HepG2 (cell line): Measurements from ENCODE around the gene FN1. TPM values are rescaled to one million over a fixed set of nuclear protein-coding genes. Genes with fewer than 3 reads are reported as not detected.

Experiments
- HMGXB3 ChIP-seq: sonication (generic); formaldehyde crosslinking; IDR thresholded peaks from 2 replicates; pipeline ENCODE4 v1.4.0; 2020; ENCODE audit warnings: missing genetic modification reagents, borderline replicate concordance
- MED13 ChIP-seq: sonication (generic); formaldehyde crosslinking; IDR thresholded peaks from 2 replicates; pipeline ENCODE4 v1.5.0; 2020; ENCODE audit warnings: missing genetic modification reagents
- MED8 ChIP-seq: sonication (generic); formaldehyde crosslinking; IDR thresholded peaks from 2 replicates; pipeline ENCODE4 v1.8.1; 2023; ENCODE audit warnings: mild to moderate bottlenecking, missing genetic modification reagents; ENCODE audit not compliant: insufficient replicate concordance
- POLR2A ChIP-seq, 2 experiments: IDR thresholded peaks; 2 replicates each; pipeline ENCODE4 v1.6.1; 2011; ENCODE audit warnings: low read depth in 2 of 2, low read length in 2 of 2, mild to moderate bottlenecking in 1 of 2, moderate library complexity in 1 of 2; ENCODE audit not compliant: insufficient read depth in 1 of 2
- RBM22 ChIP-seq: fragments of 200-400 bp; formaldehyde crosslinking; optimal IDR thresholded peaks from 2 replicates; pipeline ENCODE3; 2017; ENCODE audit warnings: mild to moderate bottlenecking, low read length, moderate library complexity
- SMYD3 ChIP-seq: sonication (generic); formaldehyde crosslinking; IDR thresholded peaks from 2 replicates; pipeline ENCODE4 v1.8.1; 2023; ENCODE audit warnings: mild to moderate bottlenecking, missing genetic modification reagents
- ZBTB34 ChIP-seq: sonication (generic); formaldehyde crosslinking; IDR thresholded peaks from 2 replicates; pipeline ENCODE4 v1.8.0; 2022; ENCODE audit warnings: mild to moderate bottlenecking, missing genetic modification reagents
- ZNF646 ChIP-seq: sonication (generic); formaldehyde crosslinking; IDR thresholded peaks from 2 replicates; pipeline ENCODE4 v1.9.0; 2021; ENCODE audit warnings: mild to moderate bottlenecking, missing genetic modification reagents
- polyA plus RNA-seq, 8 experiments: library from polyadenylated mRNA; depleted of rRNA in 3 of 8; stranded (reverse) in 7 of 8; unstranded in 1 of 8; fragments of >200 nt; fragmentation: Illumina TruSeq in 4 of 8; extraction: Trizol in 4 of 8; gene quantifications; 2 replicates each; pipeline versions ENCODE4 v1.2.1 to v1.2.3, GENCODE V29; 2011 to 2016; ENCODE audit warnings: low read depth in 4 of 8, missing spikeins in 1 of 8, mixed read lengths in 1 of 8; ENCODE audit not compliant: insufficient read depth in 1 of 8
- total RNA-seq, 5 experiments: library from RNA; depleted of rRNA; stranded (reverse); fragments of >200 nt; fragmentation: Illumina TruSeq; extraction: Trizol; gene quantifications; 2 replicates each; pipeline ENCODE4 v1.2.3, GENCODE V29; 2016; ENCODE audit warnings: low read depth in 1 of 5
- TF ChIP-seq, protein P1 (sequence below): sonication (generic); formaldehyde crosslinking; IDR thresholded peaks from 2 replicates; pipeline ENCODE4 v1.5.1; 2020; ENCODE audit warnings: mild to moderate bottlenecking, missing genetic modification reagents, borderline replicate concordance
- TF ChIP-seq, protein P2 (sequence below): sonication (generic); formaldehyde crosslinking; IDR thresholded peaks from 2 replicates; pipeline ENCODE4 v1.8.1; 2023; ENCODE audit warnings: mild to moderate bottlenecking, missing genetic modification reagents, borderline replicate concordance

Gene FN1
- total and polyA plus RNA-seq, 2 of the 13 experiments (the other 11 are each of a cell fraction or from before 2014, with no cell fraction given): 1,847 to 6,471 TPM

- peak; percentile 80; the same call in 1 of the 2 replicates for TF ChIP-seq ZNF646
- TF ChIP-seq SMYD3: peak; percentile 75
- 0 out of 2 replicates have a peak, but pooled peaks have one; percentile 20 for TF ChIP-seq ZBTB34
- TF ChIP-seq POLR2A (IDR thresholded peaks at IDR 0.05; ENCODE audit: insufficient read depth in 1 of 2, low read depth in 2 of 2, low read length in 2 of 2): peak in 1 of 2 experiments; percentile 38; a peak in 1 of 4 replicates
- no peak for TF ChIP-seq HMGXB3 (CRISPR knock-in tag)
- TF ChIP-seq, protein P1, sequence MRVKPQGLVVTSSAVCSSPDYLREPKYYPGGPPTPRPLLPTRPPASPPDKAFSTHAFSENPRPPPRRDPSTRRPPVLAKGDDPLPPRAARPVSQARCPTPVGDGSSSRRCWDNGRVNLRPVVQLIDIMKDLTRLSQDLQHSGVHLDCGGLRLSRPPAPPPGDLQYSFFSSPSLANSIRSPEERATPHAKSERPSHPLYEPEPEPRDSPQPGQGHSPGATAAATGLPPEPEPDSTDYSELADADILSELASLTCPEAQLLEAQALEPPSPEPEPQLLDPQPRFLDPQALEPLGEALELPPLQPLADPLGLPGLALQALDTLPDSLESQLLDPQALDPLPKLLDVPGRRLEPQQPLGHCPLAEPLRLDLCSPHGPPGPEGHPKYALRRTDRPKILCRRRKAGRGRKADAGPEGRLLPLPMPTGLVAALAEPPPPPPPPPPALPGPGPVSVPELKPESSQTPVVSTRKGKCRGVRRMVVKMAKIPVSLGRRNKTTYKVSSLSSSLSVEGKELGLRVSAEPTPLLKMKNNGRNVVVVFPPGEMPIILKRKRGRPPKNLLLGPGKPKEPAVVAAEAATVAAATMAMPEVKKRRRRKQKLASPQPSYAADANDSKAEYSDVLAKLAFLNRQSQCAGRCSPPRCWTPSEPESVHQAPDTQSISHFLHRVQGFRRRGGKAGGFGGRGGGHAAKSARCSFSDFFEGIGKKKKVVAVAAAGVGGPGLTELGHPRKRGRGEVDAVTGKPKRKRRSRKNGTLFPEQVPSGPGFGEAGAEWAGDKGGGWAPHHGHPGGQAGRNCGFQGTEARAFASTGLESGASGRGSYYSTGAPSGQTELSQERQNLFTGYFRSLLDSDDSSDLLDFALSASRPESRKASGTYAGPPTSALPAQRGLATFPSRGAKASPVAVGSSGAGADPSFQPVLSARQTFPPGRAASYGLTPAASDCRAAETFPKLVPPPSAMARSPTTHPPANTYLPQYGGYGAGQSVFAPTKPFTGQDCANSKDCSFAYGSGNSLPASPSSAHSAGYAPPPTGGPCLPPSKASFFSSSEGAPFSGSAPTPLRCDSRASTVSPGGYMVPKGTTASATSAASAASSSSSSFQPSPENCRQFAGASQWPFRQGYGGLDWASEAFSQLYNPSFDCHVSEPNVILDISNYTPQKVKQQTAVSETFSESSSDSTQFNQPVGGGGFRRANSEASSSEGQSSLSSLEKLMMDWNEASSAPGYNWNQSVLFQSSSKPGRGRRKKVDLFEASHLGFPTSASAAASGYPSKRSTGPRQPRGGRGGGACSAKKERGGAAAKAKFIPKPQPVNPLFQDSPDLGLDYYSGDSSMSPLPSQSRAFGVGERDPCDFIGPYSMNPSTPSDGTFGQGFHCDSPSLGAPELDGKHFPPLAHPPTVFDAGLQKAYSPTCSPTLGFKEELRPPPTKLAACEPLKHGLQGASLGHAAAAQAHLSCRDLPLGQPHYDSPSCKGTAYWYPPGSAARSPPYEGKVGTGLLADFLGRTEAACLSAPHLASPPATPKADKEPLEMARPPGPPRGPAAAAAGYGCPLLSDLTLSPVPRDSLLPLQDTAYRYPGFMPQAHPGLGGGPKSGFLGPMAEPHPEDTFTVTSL (CRISPR knock-in tag): peak; percentile 25; the same call in 1 of the 2 replicates
- TF ChIP-seq MED13 (CRISPR knock-in tag): no peak
- TF ChIP-seq RBM22: peak; percentile 74
- TF ChIP-seq, protein P2, sequence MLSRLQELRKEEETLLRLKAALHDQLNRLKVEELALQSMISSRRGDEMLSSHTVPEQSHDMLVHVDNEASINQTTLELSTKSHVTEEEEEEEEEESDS: peak; percentile 33; the same call in 1 of the 2 replicates
- TF ChIP-seq MED8 (CRISPR knock-in tag): no peak
Measured at GRCh38 chr2:215423234-215423633, 12.6 kb downstream of the FN1 start (continued).
